SIG-M5 (cell line): ENCODE results near the gene PGBD5.

Experiments
- DNase-seq: peaks from one replicate; lab custom pipeline; 2025; lab: John Stamatoyannopoulos, UW

Gene PGBD5

GRCh38 chr1:230396966-230397365 is 29.2 kb downstream of the PGBD5 start:
- DNase-seq, result no peak

DNA sequence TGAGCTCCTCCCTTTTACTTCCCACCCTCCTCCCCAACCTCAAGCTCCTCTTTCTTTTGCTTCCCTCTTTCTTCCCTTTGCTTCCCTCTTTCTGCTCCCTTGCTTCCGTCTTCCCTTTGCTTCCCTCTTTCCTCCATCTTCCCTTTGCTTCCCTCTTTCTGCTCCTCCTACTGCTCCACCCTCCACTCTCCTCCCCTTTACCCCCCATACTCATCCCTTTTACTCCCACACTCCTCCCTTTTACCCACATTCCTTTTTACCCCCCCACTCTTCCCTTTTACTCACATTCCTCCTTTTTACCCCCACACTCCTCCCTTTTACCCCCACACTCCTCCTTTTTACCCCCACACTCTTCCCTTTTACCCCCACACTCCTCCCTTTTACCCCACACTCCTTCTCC is 30.2 kb downstream of the PGBD5 start:
- no peak for DNase-seq

GRCh38 chr1:230394741-230395140 is 31.4 kb downstream of the PGBD5 start:
- DNase-seq, result no peak

GRCh38 chr1:230394134-230394533 is 32.0 kb downstream of the PGBD5 start:
- DNase-seq, result no peak

GRCh38 chr1:230393722-230394121 is 32.4 kb downstream of the PGBD5 start:
- DNase-seq, result no peak

DNA sequence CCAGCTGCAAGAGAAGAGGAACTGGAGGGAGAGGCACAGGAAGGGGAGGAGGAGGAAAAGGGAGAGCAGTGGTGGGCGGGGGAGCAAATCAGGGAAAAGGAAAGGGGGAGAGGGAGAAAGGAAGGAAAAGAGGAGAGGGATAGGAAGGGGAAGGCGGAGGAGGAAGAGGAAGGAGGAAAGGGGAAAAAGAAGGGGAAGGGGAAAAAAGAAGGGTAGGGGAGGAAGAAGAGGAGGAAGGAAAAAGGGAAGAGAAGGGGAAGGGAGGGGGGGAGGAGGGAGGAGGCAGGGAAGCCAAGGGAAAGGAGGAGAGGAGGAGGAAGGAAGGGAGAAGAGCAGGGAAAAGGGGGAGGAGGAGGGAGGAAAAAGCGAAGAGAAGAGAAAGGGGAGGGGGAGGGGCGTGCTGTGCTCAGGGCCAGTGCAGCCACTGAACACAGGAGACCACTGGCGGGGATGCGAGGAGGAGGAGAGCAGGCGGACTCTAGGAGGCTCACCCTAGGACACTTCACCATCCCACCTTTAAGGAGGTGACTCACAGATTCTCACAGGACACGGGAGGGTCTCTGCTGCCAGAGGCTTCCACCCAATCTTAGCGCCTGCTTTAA is 33.1 kb downstream of the PGBD5 start:
- DNase-seq, result no peak

GRCh38 chr1:230392536-230392909 is 33.6 kb downstream of the PGBD5 start:
- DNase-seq, result no peak

DNA sequence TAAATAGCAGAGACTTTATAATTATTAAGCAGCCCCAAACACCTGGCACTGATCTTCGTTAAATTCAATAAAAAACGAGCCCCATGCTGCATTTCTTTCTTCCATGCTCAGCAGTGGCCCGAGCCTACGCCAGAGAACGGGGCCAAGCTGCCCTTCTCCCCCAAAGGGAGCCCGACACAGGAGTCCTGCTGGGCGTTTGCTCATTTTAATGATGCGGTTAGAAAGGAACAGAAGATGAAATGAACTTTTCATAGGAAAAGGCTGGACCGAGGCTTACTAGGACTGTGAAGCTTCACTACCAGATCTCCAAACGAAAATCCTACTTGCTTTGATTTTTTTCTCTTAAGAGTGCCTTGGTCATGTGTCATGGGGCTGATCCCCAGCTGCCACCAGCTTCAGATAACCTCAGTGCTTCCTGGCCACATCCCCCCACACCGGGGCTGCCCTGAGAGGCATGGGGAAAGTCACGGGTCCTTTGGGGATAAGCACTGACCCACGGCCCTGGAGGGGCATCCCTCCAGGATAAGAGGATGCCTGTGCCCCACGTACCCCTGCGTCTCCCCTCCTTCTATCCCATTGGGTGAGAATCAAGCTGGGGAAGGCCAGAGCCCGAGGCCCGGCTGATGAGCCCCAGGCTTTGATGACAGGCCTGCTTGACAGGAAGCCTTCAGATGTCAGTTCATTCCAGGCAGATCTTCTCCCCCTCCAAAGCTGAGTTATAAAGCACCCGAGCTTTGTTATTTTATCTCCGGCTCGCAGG is 34.2 kb downstream of the PGBD5 start:
- no peak for DNase-seq

DNA sequence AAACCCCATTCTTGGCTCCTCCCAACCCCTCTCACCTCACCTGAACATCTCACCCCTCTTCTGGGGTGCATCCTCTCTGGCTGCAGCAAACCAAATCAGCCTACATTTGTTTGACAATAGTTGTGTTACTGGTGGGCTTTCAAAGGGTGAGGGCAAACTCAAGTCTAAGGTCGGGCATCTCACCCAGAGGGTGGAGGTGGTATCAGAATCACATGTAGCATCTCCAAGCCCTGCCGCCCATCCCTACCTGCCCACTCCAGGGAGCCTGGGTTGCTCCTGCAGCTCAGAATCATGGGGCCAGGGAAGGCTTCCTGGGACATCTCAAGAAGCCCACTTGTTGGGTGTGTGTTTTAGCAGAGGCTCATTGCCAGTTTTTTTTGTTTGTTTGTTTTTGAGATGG is 35.8 kb downstream of the PGBD5 start:
- DNase-seq, result no peak

DNA sequence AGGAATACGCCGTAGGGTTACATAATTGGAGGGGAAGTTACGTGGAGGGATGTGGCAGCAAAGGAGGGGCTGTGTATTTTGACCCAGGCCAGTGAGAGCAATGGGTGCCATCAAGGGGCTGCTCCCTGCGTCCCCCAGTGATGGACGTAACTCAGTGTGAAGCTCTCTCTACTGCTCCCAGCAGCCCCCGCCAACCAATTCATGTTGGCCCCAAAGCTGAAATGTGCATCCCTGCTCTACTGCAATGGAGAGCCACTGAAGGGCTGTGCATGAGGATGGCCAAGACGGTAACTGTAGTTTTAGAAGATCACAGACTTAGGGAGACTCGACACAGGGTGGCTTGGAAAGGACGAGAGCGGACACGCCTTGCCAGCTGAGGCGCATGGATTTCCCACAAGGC is 38.3 kb downstream of the PGBD5 start:
- no peak for DNase-seq

- no peak for DNase-seq
Observed at GRCh38 chr1:230387296-230387695, 38.8 kb downstream of the PGBD5 start.

DNA sequence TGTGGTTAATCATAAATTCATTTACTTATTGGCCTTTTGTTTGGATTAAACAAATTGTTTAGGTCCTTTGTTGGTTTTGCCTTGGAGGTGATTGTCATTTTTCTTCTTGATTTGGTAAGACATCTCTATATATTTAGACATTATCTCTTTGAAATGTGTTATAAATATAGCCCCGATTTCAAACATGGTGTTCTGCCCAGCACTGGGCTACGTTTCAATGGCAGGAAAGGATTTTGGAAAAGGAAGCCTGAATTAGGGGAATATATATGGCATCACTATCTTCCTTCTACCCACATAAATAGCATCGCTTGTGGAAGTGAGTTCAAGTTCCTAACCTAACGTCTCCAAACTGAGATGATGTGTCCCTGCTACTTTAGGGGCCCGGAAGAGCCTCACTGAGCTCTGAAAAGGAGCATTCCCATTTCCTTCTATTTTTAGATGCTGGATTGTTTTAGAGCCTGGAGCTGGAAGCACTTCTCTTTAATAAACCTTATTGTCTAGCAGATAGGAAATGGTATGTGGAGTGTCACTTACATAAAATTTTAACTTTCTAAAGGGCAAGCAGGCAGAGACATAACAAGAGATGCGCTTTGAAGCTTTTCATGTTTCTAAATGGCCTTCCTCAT is 39.4 kb downstream of the PGBD5 start:
- DNase-seq, result no peak

DNA sequence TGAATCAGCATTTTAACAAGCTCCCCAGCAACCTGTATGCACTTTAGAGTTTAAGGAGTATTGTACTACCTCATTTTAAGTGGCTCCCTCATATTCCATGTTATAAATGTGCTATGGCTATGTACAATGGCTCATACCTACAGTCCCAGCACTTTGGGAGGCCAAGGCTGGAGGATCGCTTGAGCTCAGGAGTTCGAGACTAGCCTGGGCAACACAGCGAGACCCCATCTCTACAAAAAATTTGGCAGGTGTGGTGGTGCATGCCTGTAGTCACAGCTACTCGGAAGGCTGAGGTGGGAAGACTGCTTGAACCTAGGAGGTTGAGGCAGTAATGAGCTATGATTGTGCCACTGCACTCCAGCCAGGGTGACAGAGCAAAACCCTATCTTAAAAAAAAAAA is 40.2 kb downstream of the PGBD5 start:
- DNase-seq, result no peak

DNA sequence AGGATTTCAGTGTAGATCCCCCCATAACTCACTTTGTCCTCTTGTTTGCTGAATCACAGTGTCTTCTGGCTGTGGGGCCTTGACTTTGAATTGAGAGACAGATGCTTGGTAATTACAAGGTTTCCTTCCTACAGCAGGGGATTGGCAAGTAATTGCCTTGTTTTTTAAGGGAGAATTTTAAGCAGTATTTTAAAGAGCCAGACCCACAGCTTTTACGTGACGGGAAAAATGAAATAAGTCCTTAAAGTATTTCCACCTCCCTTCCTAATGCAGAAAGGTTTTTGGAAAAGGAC is 41.0 kb downstream of the PGBD5 start:
- no peak for DNase-seq

GRCh38 chr1:230384380-230385157 is 41.6 kb downstream of the PGBD5 start:
- DNase-seq, result no peak

DNA sequence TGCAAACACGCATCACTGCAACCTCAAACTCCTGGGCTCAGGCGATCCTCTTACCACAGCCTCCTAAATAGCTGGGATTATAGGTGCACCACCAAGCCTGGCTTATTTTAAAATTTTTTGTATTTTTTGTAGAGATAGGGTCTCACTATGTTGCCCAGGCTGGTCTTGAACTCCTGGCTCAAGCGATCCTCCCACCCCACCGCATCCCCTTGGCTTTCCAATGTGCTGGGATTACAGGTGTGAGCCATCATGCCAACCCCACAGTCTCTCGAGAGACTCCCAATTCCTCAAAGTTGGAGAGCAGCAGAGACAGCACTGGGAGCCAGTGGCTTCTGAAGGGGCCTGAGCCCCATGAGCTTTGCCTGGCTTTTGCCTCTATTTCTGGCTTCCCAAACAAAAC is 42.7 kb downstream of the PGBD5 start:
- DNase-seq, result no peak

GRCh38 chr1:230382001-230382491 is 44.1 kb downstream of the PGBD5 start:
- DNase-seq, result no peak

GRCh38 chr1:230381585-230381984 is 44.5 kb downstream of the PGBD5 start:
- DNase-seq, result no peak

DNA sequence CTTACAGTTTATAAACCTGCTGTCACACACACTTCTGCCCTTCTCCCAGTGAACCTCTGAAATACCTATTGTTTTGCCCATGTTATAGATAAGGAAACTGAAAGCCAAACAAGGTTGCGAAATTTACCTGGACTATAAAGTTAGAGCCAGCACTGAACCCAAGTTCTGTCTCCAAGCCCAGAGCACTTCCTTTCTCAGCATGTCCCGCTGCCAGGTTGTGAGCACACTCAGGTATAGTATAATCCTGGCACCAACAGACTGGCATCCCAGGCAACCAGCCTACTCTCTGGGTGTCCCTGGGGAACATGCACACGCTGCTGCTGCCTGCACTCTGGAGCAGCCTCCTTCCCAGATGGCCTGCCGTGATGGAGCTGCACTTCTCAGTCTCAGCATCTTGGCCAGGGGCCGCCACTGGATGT is 45.1 kb downstream of the PGBD5 start:
- DNase-seq, result no peak

DNA sequence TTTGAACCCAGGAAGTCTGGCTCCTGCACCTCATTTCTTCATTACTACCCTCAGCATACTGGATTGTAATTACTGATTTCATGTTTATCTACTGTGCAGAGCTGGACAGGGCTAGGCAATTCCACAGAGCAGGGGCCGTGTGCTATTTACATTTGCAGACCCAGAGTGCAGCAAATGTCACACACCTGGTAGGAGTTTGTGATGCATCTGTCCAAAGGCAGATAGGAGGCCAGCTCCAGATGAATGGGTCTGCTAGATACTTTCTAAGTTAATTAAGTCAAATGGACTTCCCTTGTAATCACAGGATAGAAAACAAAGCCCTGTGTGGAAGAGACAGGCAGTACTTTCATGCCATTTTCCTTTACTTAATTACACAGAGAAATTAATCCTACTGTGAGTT is 46.2 kb downstream of the PGBD5 start:
- DNase-seq, result no peak

DNA sequence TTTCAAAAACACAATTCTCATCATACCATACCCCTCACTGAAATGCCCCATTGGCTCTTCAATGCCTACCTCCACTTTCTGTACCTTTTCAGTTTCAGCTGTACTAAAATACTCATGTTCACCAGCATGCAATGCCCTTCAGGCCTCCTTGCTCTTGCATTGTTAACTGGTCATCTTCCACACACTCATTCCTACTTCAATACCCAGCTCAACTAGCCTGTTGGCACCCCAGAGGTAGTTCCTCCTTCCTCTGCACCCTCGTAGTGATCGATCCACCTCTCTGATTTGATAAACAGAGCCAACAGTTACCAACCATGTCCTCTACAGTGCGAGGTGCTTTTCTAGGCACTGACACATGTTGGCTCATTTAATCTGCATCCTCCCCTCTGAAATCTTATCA is 46.7 kb downstream of the PGBD5 start:
- no peak for DNase-seq

DNA sequence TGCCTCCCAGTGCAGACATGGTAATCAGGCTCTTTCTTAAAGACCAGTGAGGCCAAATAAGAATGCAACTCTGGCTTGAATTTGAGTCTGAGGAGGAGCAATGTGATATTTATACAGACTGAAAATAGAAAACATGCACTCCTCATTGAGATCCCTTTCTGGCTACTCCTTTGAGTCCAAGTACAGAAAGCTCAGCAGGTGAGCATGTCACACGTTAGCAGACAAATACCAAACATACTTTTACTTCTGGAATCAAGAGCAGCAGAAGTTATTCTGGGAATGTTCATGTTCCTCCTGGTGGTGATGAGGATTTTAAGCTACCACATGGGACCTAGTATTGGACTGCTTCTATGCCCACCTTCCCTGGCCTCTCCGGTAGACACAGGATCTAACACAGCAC is 48.3 kb downstream of the PGBD5 start:
- no peak for DNase-seq

- DNase-seq, result no peak
Observed at GRCh38 chr1:230377324-230377723, 48.8 kb downstream of the PGBD5 start.
